Measurements from ENCODE around the gene SLC7A6. TPM values are rescaled to one million over a fixed set of nuclear protein-coding genes. Genes with fewer than 3 reads are reported as not detected.
"Not testable (repeated sequence)": the region's sequence is repeated elsewhere in the genome, so short reads cannot be mapped to it uniquely, and the experiment has no call there.

The SLC7A6 gene
- polyA plus RNA-seq, 3 donors: 4.3 to 47.7 (median 5.5) TPM

DNA sequence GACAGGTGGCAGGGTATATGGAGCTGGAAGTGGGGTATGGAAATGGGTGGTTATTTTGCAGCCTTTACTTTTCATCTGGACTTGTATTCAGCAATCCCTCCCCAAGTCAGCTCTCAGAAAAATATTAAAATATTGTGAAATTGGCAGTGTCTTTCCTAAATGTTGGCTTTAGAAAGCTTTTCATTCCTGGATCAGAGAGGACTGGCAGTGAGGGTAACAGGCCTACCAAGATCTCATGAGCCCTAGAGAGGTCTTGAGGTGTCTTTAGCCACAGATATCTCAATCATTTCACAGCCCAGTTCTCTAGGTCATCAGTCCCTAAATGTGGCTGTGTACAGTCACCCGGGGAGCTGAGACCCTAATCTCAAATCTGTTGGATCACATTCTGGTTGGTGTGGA lies 23.9 kb downstream of the SLC7A6 start:
- WGBS (ENCODE audit: insufficient coverage): no CpG with 5 or more reads among the region's 1 CpG
- Histone ChIP-seq H3K4me1 (ENCODE audit: control insufficient read depth in 1 of 2, insufficient read depth in 2 of 2, low read length in 2 of 2) (peaks cover 66 to 67% of the 10 kb centered on the region in 2 donors), H3K9me3 (replicated peaks in 1 of 2; ENCODE audit: control insufficient read depth in 1 of 2, insufficient read depth in 1 of 2, low read length in 2 of 2) (no peaks in the 10 kb centered on the region), H3K9ac (ENCODE audit: insufficient read depth, low read length, poor library complexity, severe bottlenecking) (no peak overlapping the region), H3K27ac (ENCODE audit: low read depth in 1 of 2, low read length in 2 of 2) (peak overlapping the region in 1 of 2 donors; percentile 48), H3K36me3 (replicated peaks in 1 of 2; ENCODE audit: control insufficient read depth in 1 of 2, insufficient read depth in 2 of 2, low read length in 2 of 2) (peaks cover 26 to 50% of the 10 kb centered on the region in 2 donors), H4K20me1 (ENCODE audit: insufficient read depth, low read length) (no peaks in the 10 kb centered on the region), H3K79me2 (ENCODE audit: insufficient read depth, low read length) (peaks cover 30% of the 10 kb centered on the region), H3K27me3 (ENCODE audit: control insufficient read depth in 2 of 2, insufficient read depth in 2 of 2, low read length in 2 of 2) (no peaks in the 10 kb centered on the region), H3K4me3 (replicated peaks in 1 of 3; ENCODE audit: low read depth in 2 of 3, low read length in 3 of 3) (no peak overlapping the region), H3K4me2 (replicated peaks; ENCODE audit: extremely low read depth, low read length, poor library complexity, severe bottlenecking) (no peak overlapping the region), H2AFZ (ENCODE audit: insufficient read depth, low read depth, low read length, poor library complexity, severe bottlenecking) (no peak overlapping the region)
- Mint-ChIP-seq H3K36me3 (peaks cover 52% of the 10 kb centered on the region in 2 donors), H3K4me3 (no peak overlapping the region), H3K27ac (peak overlapping the region; percentile 13 to 86 (median 78)), H3K9me3 (peaks cover 0 to 1% (median 0%) of the 10 kb centered on the region in 7 donors), H3K27me3 (ENCODE audit: low read depth in 3 of 3) (no peaks in the 10 kb centered on the region), H3K4me1 (peaks cover 72% of the 10 kb centered on the region)
- TF ChIP-seq, protein P1, sequence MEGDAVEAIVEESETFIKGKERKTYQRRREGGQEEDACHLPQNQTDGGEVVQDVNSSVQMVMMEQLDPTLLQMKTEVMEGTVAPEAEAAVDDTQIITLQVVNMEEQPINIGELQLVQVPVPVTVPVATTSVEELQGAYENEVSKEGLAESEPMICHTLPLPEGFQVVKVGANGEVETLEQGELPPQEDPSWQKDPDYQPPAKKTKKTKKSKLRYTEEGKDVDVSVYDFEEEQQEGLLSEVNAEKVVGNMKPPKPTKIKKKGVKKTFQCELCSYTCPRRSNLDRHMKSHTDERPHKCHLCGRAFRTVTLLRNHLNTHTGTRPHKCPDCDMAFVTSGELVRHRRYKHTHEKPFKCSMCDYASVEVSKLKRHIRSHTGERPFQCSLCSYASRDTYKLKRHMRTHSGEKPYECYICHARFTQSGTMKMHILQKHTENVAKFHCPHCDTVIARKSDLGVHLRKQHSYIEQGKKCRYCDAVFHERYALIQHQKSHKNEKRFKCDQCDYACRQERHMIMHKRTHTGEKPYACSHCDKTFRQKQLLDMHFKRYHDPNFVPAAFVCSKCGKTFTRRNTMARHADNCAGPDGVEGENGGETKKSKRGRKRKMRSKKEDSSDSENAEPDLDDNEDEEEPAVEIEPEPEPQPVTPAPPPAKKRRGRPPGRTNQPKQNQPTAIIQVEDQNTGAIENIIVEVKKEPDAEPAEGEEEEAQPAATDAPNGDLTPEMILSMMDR (IDR thresholded peaks at IDR 0.05): no peak
- intact Hi-C loops (cut with micrococcal nuclease): no loop called here
- DNase-seq: no peak

DNA sequence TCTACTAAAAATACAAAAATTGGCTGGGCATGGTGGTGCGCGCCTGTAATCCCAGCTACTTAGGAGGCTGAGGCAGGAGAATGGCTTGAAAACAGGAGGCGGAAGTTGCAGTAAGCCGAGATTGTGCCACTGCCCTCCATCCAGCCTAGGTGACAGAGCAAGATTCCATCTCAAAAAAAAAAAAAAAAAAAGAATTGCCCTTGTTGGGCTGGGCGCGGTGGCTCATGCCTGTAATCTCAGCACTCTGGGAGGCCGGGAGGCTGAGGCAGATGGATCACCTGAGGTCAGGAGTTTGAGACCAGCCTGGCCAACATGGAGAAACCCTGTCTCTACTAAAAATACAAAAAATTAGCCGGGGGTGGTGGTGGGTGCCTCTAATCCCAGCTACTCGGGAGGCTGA lies 24.5 kb downstream of the SLC7A6 start:
- H4K20me1 ChIP-seq (ENCODE audit: insufficient read depth, low read length); DNase-seq; intact Hi-C loops (cut with micrococcal nuclease); H3K9me3 Mint-ChIP-seq; H3K4me2 ChIP-seq (replicated peaks; ENCODE audit: extremely low read depth, low read length, poor library complexity, severe bottlenecking); H2AFZ ChIP-seq (ENCODE audit: insufficient read depth, low read depth, low read length, poor library complexity, severe bottlenecking); H3K27ac ChIP-seq (ENCODE audit: low read depth in 1 of 2, low read length in 2 of 2); H3K27me3 ChIP-seq (ENCODE audit: control insufficient read depth in 2 of 2, insufficient read depth in 2 of 2, low read length in 2 of 2); H3K9ac ChIP-seq (ENCODE audit: insufficient read depth, low read length, poor library complexity, severe bottlenecking); H3K9me3 ChIP-seq (replicated peaks in 1 of 2; ENCODE audit: control insufficient read depth in 1 of 2, insufficient read depth in 1 of 2, low read length in 2 of 2); H3K27me3 Mint-ChIP-seq (ENCODE audit: low read depth in 3 of 3); H3K4me3 ChIP-seq (replicated peaks in 1 of 3; ENCODE audit: low read depth in 2 of 3, low read length in 3 of 3); H3K4me3 Mint-ChIP-seq: not testable (repeated sequence)
- peaks cover 52 to 54% of the 10 kb centered on the region in 2 donors for H3K36me3 Mint-ChIP-seq
- peaks cover 66% of the 10 kb centered on the region for H3K4me1 Mint-ChIP-seq
- 50% methylated on average over 2 of the region's 9 CpGs for WGBS (ENCODE audit: insufficient coverage)
- Histone ChIP-seq H3K79me2 (ENCODE audit: insufficient read depth, low read length) (peaks cover 30% of the 10 kb centered on the region), H3K4me1 (ENCODE audit: control insufficient read depth in 1 of 2, insufficient read depth in 2 of 2, low read length in 2 of 2) (peaks cover 60 to 62% of the 10 kb centered on the region in 2 donors), H3K36me3 (replicated peaks in 1 of 2; ENCODE audit: control insufficient read depth in 1 of 2, insufficient read depth in 2 of 2, low read length in 2 of 2) (peaks cover 31 to 55% of the 10 kb centered on the region in 2 donors)
- H3K27ac Mint-ChIP-seq: peak overlapping the region in 4 of 7 donors; percentile 3 to 67 (median 34)
